DOHH2 (cell line): ENCODE data around the gene RASA2.

Experiments
- H3F3A ChIP-seq: fragments of 200-600 bp; sonication (generic), shearing (Covaris generic); 2 replicates; pipeline ENCODE4 v1.6.0; 2016; ENCODE audit warnings: antibody characterized with exemption, mild to moderate bottlenecking; ENCODE audit not compliant: control insufficient read depth, insufficient read depth
- H3K27ac ChIP-seq: fragments of 200-600 bp; sonication (generic); 2 replicates; pipeline ENCODE4 v1.5.1; 2014; ENCODE audit warnings: low read depth, mild to moderate bottlenecking, low read length, moderate library complexity
- H3K27me3 ChIP-seq: fragments of 200-600 bp; sonication (generic); 2 replicates; pipeline ENCODE4 v1.6.1; 2014; ENCODE audit warnings: mild to moderate bottlenecking, low read length, mixed read lengths; ENCODE audit not compliant: control insufficient read depth
- H3K36me3 ChIP-seq: fragments of 200-600 bp; sonication (generic); 2 replicates; pipeline ENCODE4 v1.6.1; 2014; ENCODE audit warnings: mild to moderate bottlenecking, low read length, moderate library complexity, mixed read lengths; ENCODE audit not compliant: control insufficient read depth
- H3K4me1 ChIP-seq: fragments of 200-600 bp; sonication (generic); 2 replicates; pipeline ENCODE4 v1.6.1; 2014; ENCODE audit warnings: mild to moderate bottlenecking, low read length, mixed read lengths; ENCODE audit not compliant: control insufficient read depth
- H3K4me2 ChIP-seq: fragments of 200-600 bp; sonication (generic); 2 replicates; pipeline ENCODE4 v1.6.0; 2014; ENCODE audit warnings: mild to moderate bottlenecking, low read length, moderate library complexity
- H3K4me3 ChIP-seq: fragments of 200-600 bp; sonication (generic); 2 replicates; pipeline ENCODE4 v1.5.1; 2014; ENCODE audit warnings: mild to moderate bottlenecking, low read length, mixed read lengths
- H3K79me2 ChIP-seq: fragments of 200-600 bp; sonication (generic); 2 replicates; pipeline ENCODE4 v1.6.1; 2014; ENCODE audit warnings: mild to moderate bottlenecking, low read length, mixed read lengths; ENCODE audit not compliant: control insufficient read depth
- H3K9me2 ChIP-seq: fragments of 200-600 bp; sonication (generic); replicated peaks from 2 replicates; pipeline ENCODE4 v1.6.1; 2014; ENCODE audit warnings: mild to moderate bottlenecking, low read length, mixed read lengths; ENCODE audit not compliant: control insufficient read depth
- H3K9me3 ChIP-seq: fragments of 200-600 bp; sonication (generic); 2 replicates; pipeline ENCODE4 v1.6.1; 2014; ENCODE audit warnings: antibody characterized with exemption, low read length, mixed read lengths; ENCODE audit not compliant: control insufficient read depth, insufficient read depth
- H4K20me1 ChIP-seq: fragments of 200-600 bp; sonication (generic); 2 replicates; pipeline ENCODE4 v1.6.0; 2014; ENCODE audit warnings: low read depth, mild to moderate bottlenecking, antibody characterized with exemption, low read length, moderate library complexity; ENCODE audit not compliant: control insufficient read depth, insufficient read depth
- CTCF ChIP-seq: fragments of 200-600 bp; sonication (generic); IDR thresholded peaks from one replicate; pipeline ENCODE4 v1.5.1; 2014; ENCODE audit warnings: antibody characterized with exemption, mild to moderate bottlenecking, low read depth, low read length; ENCODE audit not compliant: poor library complexity, severe bottlenecking
- EZH2phosphoT487 ChIP-seq: fragments of 200-600 bp; sonication (generic); IDR thresholded peaks from 2 replicates; pipeline ENCODE4 v1.6.1; 2017; ENCODE audit warnings: borderline replicate concordance, mild to moderate bottlenecking, antibody characterized with exemption, low read length, moderate library complexity, mixed read lengths

RASA2 gene

GRCh38 chr3:141507392-141508066 lies 20.7 kb downstream of the RASA2 start:
- Histone ChIP-seq H3K9me2 (no peaks in the 10 kb centered on the region), H3K36me3 (peaks cover 34% of the 10 kb centered on the region), H3K4me3 (no peak overlapping the region), H4K20me1 (no peaks in the 10 kb centered on the region), H3K27me3 (no peaks in the 10 kb centered on the region), H3F3A (no peaks in the 10 kb centered on the region), H3K4me2 (no peak overlapping the region), H3K79me2 (peaks cover 89% of the 10 kb centered on the region), H3K27ac (no peak overlapping the region), H3K4me1 (no peaks in the 10 kb centered on the region), H3K9me3 (no peaks in the 10 kb centered on the region)
- TF ChIP-seq CTCF: no peak
- TF ChIP-seq EZH2phosphoT487: no peak

- Histone ChIP-seq H3K9me3 (no peaks in the 10 kb centered on the region), H3K4me2 (no peak overlapping the region), H3K79me2 (peaks cover 83% of the 10 kb centered on the region), H4K20me1 (no peaks in the 10 kb centered on the region), H3K36me3 (peaks cover 33% of the 10 kb centered on the region), H3K27ac (no peak overlapping the region), H3K4me1 (no peaks in the 10 kb centered on the region), H3F3A (no peaks in the 10 kb centered on the region), H3K27me3 (no peaks in the 10 kb centered on the region), H3K4me3 (no peak overlapping the region), H3K9me2 (no peaks in the 10 kb centered on the region)
- no peak for TF ChIP-seq EZH2phosphoT487
- TF ChIP-seq CTCF: no peak
These were observed 21.2 kb downstream of the RASA2 start for GRCh38 chr3:141508067-141508436.

GRCh38 chr3:141511361-141511760 lies 24.5 kb downstream of the RASA2 start:
- no peak overlapping the region for H3K4me2 ChIP-seq
- peaks cover 45% of the 10 kb centered on the region for H3K36me3 ChIP-seq
- no peak for TF ChIP-seq EZH2phosphoT487
- TF ChIP-seq CTCF: no peak
- H3K27me3 ChIP-seq: no peaks in the 10 kb centered on the region
- no peaks in the 10 kb centered on the region for H3F3A ChIP-seq
- no peaks in the 10 kb centered on the region for H3K4me1 ChIP-seq
- no peaks in the 10 kb centered on the region for H4K20me1 ChIP-seq
- no peaks in the 10 kb centered on the region for H3K9me3 ChIP-seq
- H3K27ac ChIP-seq: no peak overlapping the region
- H3K79me2 ChIP-seq: peaks cover 50% of the 10 kb centered on the region
- H3K9me2 ChIP-seq: no peaks in the 10 kb centered on the region
- H3K4me3 ChIP-seq: no peak overlapping the region
